Thyroid gland (tissue), 4 donors: ENCODE results near the gene MYO9B.

Experiments
- CTCF ChIP-seq, 6 experiments: fragments of 200-600 bp in 3 of 6; fragments of 450-650 bp in 3 of 6; sonication (generic) in 3 of 6; IDR thresholded peaks; one replicate each; pipeline ENCODE4 v1.5.1; 2016 to 2019; ENCODE audit warnings: antibody characterized with exemption in 6 of 6, mild to moderate bottlenecking in 2 of 6, inconsistent platforms in 1 of 6, moderate library complexity in 1 of 6
- POLR2A ChIP-seq, 2 donors: fragments of 450-650 bp; IDR thresholded peaks; one replicate each; pipeline ENCODE4 v1.6.1; 2017; ENCODE audit warnings: antibody characterized with exemption in 2 of 2, mild to moderate bottlenecking in 2 of 2, moderate library complexity in 1 of 2

GRCh38 chr19:17109300-17109699 is 33.7 kb downstream of the MYO9B start:
- no peak for TF ChIP-seq CTCF (IDR thresholded peaks at IDR 0.05)
- no peak for TF ChIP-seq POLR2A (IDR thresholded peaks at IDR 0.05)
